Neural cell (in vitro differentiated cells): ENCODE results near the gene APLNR. TPM values are rescaled to one million over a fixed set of nuclear protein-coding genes. Genes with fewer than 3 reads are reported as not detected.

Source experiments
- H2AFZ ChIP-seq: fragments of 200-600, 300-800 bp; sonication (generic), shearing (Covaris generic); 2 replicates; pipeline ENCODE4 v1.6.0; 2014; ENCODE audit warnings: low read depth, mild to moderate bottlenecking, antibody characterized with exemption, low read length, moderate library complexity
- H3F3A ChIP-seq: fragments of 200-600 bp; shearing (Covaris generic); 2 replicates; pipeline ENCODE4 v1.6.1; 2016; ENCODE audit warnings: mild to moderate bottlenecking, moderate library complexity, mixed read lengths, antibody characterized with exemption, low read length; ENCODE audit not compliant: insufficient read depth, poor library complexity, severe bottlenecking
- H3K27ac ChIP-seq: fragments of 200-600, 300-800 bp; sonication (generic), shearing (Covaris generic); 2 replicates; pipeline ENCODE4 v1.5.1; 2014; ENCODE audit warnings: mild to moderate bottlenecking, low read length, moderate library complexity
- H3K27me3 ChIP-seq: fragments of 300-800, 200-600 bp; sonication (generic), shearing (Covaris generic); 2 replicates; pipeline ENCODE4 v1.6.0; 2014; ENCODE audit warnings: mild to moderate bottlenecking, low read depth, low read length, moderate library complexity; ENCODE audit not compliant: insufficient read depth
- H3K36me3 ChIP-seq: fragments of 300-800, 200-600 bp; sonication (generic), shearing (Covaris generic); 2 replicates; pipeline ENCODE4 v1.5.1; 2014; ENCODE audit warnings: mild to moderate bottlenecking, antibody characterized with exemption, low read length, moderate library complexity; ENCODE audit not compliant: insufficient read depth
- H3K4me2 ChIP-seq: fragments of 300-800, 200-600 bp; sonication (generic), shearing (Covaris generic); 2 replicates; pipeline ENCODE4 v1.6.0; 2014; ENCODE audit warnings: mild to moderate bottlenecking, low read length
- H3K4me3 ChIP-seq: fragments of 300-800, 200-600 bp; sonication (generic), shearing (Covaris generic); 2 replicates; pipeline ENCODE4 v1.5.1; 2014; ENCODE audit warnings: mild to moderate bottlenecking, low read length, moderate library complexity
- H3K79me2 ChIP-seq: fragments of 200-600 bp; shearing (Covaris generic); replicated peaks from 2 replicates; pipeline ENCODE4 v1.6.0; 2014; ENCODE audit warnings: mild to moderate bottlenecking, low read length, moderate library complexity; ENCODE audit not compliant: insufficient read depth
- H3K9ac ChIP-seq: fragments of 300-800, 200-600 bp; sonication (generic), shearing (Covaris generic); 2 replicates; pipeline ENCODE4 v1.6.1; 2016; ENCODE audit warnings: mild to moderate bottlenecking, low read length, mixed read lengths
- H3K9me2 ChIP-seq: fragments of 200-600 bp; shearing (Covaris generic); 2 replicates; pipeline ENCODE4 v1.6.1; 2016; ENCODE audit warnings: mild to moderate bottlenecking, low read length, mixed read lengths; ENCODE audit not compliant: insufficient read depth
- H3K9me3 ChIP-seq: fragments of 200-600, 300-800 bp; sonication (generic), shearing (Covaris generic); 2 replicates; pipeline ENCODE4 v1.6.1; 2016; ENCODE audit warnings: mild to moderate bottlenecking, mixed run types, low read length, moderate library complexity, mixed read lengths
- H4K20me1 ChIP-seq: fragments of 200-600 bp; shearing (Covaris generic); 2 replicates; pipeline ENCODE4 v1.6.1; 2016; ENCODE audit warnings: mild to moderate bottlenecking, mixed run types; ENCODE audit not compliant: insufficient read depth
- CTCF ChIP-seq: fragments of 450-650 bp; IDR thresholded peaks from 2 replicates; pipeline ENCODE4 v1.5.1; 2014; ENCODE audit warnings: antibody characterized with exemption, mild to moderate bottlenecking, moderate library complexity; ENCODE audit not compliant: poor library complexity, severe bottlenecking
- EP300 ChIP-seq: fragments of 450-650 bp; conservative IDR thresholded peaks from 2 replicates; pipeline ENCODE4 v1.6.1; 2014; ENCODE audit warnings: antibody characterized with exemption, mild to moderate bottlenecking, moderate library complexity; ENCODE audit not compliant: poor library complexity, severe bottlenecking
- EZH2 ChIP-seq: fragments of 200-600, 300-800 bp; shearing (Covaris generic), sonication (generic); IDR thresholded peaks from 2 replicates; pipeline ENCODE4 v1.6.1; 2014; ENCODE audit warnings: antibody characterized with exemption, low read length, borderline replicate concordance, mild to moderate bottlenecking; ENCODE audit not compliant: insufficient read depth, poor library complexity, severe bottlenecking
- MXI1 ChIP-seq: fragments of 450-650 bp; conservative IDR thresholded peaks from 2 replicates; pipeline ENCODE4 v1.6.1; 2014; ENCODE audit warnings: antibody characterized with exemption, mild to moderate bottlenecking; ENCODE audit not compliant: poor library complexity, severe bottlenecking
- POLR2AphosphoS5 ChIP-seq: IDR thresholded peaks from 2 replicates; pipeline ENCODE4 v1.6.1; 2012
- RAD21 ChIP-seq: fragments of 450-650 bp; conservative IDR thresholded peaks from 2 replicates; pipeline ENCODE4 v1.6.1; 2014; ENCODE audit warnings: antibody characterized with exemption, mild to moderate bottlenecking, moderate library complexity
- REST ChIP-seq: IDR thresholded peaks from 2 replicates; pipeline ENCODE4 v1.6.1; 2012; ENCODE audit warnings: borderline replicate concordance
- SMC3 ChIP-seq: fragments of 450-650 bp; conservative IDR thresholded peaks from 2 replicates; pipeline ENCODE4 v1.6.1; 2014; ENCODE audit warnings: antibody characterized with exemption, mild to moderate bottlenecking, moderate library complexity; ENCODE audit not compliant: poor library complexity
- TAF1 ChIP-seq: IDR thresholded peaks from 2 replicates; pipeline ENCODE4 v1.6.1; 2012; ENCODE audit warnings: low read depth
- polyA plus RNA-seq: library from polyadenylated mRNA; depleted of rRNA; stranded (reverse); fragments of >200 nt; gene quantifications from 2 replicates; pipeline ENCODE4 v1.2.3, GENCODE V29; 2014

Gene APLNR
- polyA plus RNA-seq, 1 donor from 2014 or later, result not detected

DNA sequence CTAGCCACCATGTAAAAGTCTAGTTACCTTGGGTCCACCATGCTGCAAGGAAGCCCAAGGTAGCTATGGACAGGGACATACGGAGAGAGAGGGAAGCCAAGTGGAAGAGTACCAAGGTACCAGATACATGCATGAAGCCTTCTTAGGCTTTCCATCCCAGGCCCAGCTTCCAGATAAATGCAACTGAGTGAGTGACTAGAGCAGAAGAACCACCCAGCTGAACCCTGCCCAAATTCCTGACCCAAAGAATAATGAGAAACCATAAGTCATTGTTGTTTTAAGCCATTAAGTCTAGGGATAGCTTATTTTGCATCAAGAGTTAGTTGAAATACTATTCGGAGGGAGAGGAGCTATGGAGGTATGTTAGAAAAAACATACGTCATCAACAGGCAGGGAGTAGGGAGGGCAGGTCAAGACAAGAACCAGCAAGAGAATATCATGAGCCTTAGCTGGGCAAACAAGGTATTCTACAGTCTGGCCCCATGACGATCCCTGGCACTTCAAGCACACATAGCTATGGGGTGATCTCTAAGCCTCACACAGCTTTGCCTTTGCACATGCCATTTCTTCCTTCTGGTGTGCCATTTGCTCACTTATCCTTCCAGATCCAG lies 36.5 kb upstream of the APLNR start:
- Histone ChIP-seq H3K27ac (no peak overlapping the region), H3K9me2 (no peaks in the 10 kb centered on the region), H2AFZ (no peak overlapping the region), H3K9me3 (no peaks in the 10 kb centered on the region), H3F3A (no peaks in the 10 kb centered on the region), H3K79me2 (no peaks in the 10 kb centered on the region), H3K4me2 (no peak overlapping the region), H3K9ac (no peak overlapping the region), H3K4me3 (no peak overlapping the region), H4K20me1 (no peaks in the 10 kb centered on the region), H3K36me3 (no peaks in the 10 kb centered on the region), H3K27me3 (no peaks in the 10 kb centered on the region)
- no peak for TF ChIP-seq TAF1

DNA sequence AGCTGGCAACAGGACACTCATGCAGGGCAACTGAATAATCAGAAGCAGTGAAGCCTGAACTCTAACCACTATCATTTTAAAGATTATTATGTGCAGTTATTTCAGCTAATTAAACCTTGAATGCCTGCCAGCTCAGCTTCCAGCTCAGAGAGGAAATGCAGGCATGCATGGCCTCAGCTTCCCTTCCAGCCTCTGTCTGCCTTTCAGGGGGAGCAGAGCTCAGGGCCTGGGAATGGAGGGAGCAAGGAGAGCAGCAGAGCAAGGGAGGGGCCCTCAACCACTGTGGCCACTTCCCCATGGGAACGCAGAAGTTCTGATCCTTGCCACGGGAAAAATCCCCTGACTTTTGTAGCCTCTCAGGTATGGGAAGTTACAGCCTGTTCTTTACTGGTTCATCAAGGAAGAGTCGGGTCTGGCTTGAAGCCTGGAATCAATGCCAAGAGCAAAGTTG lies 32.5 kb upstream of the APLNR start:
- Histone ChIP-seq H4K20me1 (no peaks in the 10 kb centered on the region), H3F3A (no peaks in the 10 kb centered on the region)
- TF ChIP-seq EZH2, result no peak
- TF ChIP-seq RAD21, result no peak
- no peak for TF ChIP-seq CTCF
- TF ChIP-seq TAF1, result no peak
- no peak for TF ChIP-seq EP300
- no peak for TF ChIP-seq MXI1
- TF ChIP-seq SMC3, result no peak
- no peak for TF ChIP-seq POLR2AphosphoS5
- no peak for TF ChIP-seq REST

More for the DNA sequence above, 32.5 kb upstream of the APLNR start:
- no peaks in the 10 kb centered on the region for H3K27me3 ChIP-seq
- no peak overlapping the region for H3K4me3 ChIP-seq
- H2AFZ ChIP-seq, result no peak overlapping the region
- no peak overlapping the region for H3K4me2 ChIP-seq
- H3K27ac ChIP-seq, result no peak overlapping the region
- no peaks in the 10 kb centered on the region for H3K9me3 ChIP-seq
- no peaks in the 10 kb centered on the region for H3K79me2 ChIP-seq
- no peak overlapping the region for H3K9ac ChIP-seq
- no peaks in the 10 kb centered on the region for H3K36me3 ChIP-seq
- no peaks in the 10 kb centered on the region for H3K9me2 ChIP-seq
